Measurements from ENCODE around the gene RFPL2.
"Not testable (repeated sequence)": the region's sequence is repeated elsewhere in the genome, so short reads cannot be mapped to it uniquely, and the experiment has no call there.

DNA sequence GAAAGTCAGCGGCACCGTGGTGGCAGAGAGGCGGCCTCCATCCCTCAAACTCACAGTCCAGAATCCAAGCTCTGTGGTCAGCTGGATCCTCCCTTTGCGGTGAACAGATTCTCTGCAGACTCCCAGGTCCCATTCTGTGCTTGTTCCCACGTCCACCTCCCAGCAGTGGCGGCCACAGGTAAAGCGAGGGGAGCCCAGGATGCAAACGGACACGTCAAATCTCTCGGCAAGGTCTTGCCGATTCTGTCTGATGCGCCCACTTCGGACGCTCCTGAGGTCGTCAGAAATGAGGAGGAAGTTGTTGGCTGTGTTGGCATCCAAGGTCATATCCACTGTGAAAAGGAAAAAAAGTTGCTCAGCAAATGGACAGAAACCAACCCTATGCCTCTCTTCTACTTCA, 13.9 kb downstream of the RFPL2 start:
- TF ChIP-seq EZH2phosphoT487 (IDR thresholded peaks at IDR 0.05; ENCODE audit: insufficient read depth, low read depth); EZH2 (IDR thresholded peaks at IDR 0.05; ENCODE audit: insufficient read depth, poor library complexity, severe bottlenecking): not testable (repeated sequence)
